GM12892 (cell line): ENCODE measurements around the gene FGL2.

Experiments used
- POLR2A ChIP-seq: IDR thresholded peaks from 2 replicates; pipeline ENCODE4 v1.6.1; 2011; ENCODE audit warnings: low read depth, low read length, control low read depth
- POLR2AphosphoS5 ChIP-seq: IDR thresholded peaks from 2 replicates; pipeline ENCODE4 v1.6.1; 2011; ENCODE audit warnings: low read depth, low read length, control low read depth
- TAF1 ChIP-seq: IDR thresholded peaks from 2 replicates; pipeline ENCODE4 v1.6.1; 2011; ENCODE audit warnings: low read depth, mild to moderate bottlenecking, control low read depth, low read length, borderline replicate concordance

DNA sequence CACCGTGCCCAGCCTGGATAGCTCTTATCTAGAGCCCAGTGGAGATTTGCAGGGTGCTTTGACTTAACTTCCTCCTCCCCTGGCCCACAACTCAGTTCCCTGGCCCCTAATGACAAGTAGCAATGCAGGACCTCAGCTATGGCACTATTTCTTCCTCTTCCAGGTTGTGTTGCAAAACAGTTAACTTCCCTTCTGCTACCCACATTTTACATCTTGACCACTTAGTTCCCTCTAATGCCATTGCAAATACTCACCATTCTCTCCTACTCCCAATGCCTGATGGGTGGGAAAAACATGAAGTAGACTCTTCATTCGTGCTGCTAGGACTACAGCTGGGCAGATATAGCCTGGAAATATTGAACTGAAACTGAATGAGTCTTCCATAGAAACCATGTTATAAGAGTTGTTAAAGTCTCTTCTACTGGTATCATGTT lies 39.1 kb upstream of the FGL2 start:
- no peak for TF ChIP-seq POLR2A
- no peak for TF ChIP-seq TAF1
- no peak for TF ChIP-seq POLR2AphosphoS5
